K562 (cell line): ENCODE data around the gene RABL2A. TPM values are rescaled to one million over a fixed set of nuclear protein-coding genes. Genes with fewer than 3 reads are reported as not detected.
"Not testable (repeated sequence)": the region's sequence is repeated elsewhere in the genome, so short reads cannot be mapped to it uniquely, and the experiment has no call there.

Experiments used
- ATAC-seq: fragments of 200-7000 bp; cut with Tn5 transposase; 3 replicates; pipeline ENCODE4 v1.9.1; 2020; ENCODE audit warnings: moderate library complexity
- BruUV-seq: library from RNA; stranded (reverse); fragments of 400-500 nt; replicated peaks from 2 replicates; lab custom pipeline; 2021; lab: Mats Ljungman, UMichigan
- CTCF ChIA-PET: fragments of 300-600 bp; formaldehyde crosslinking; extraction: SDS; loops from one replicate; lab custom pipeline; 2021; ENCODE audit warnings: low intra/inter-chr PET ratio; lab: Yijun Ruan, JAX
- POLR2A ChIA-PET: fragments of 300-600, 350-650 bp; sonication (Branson Sonifier 250); formaldehyde crosslinking; extraction: SDS; loops from one replicate; lab custom pipeline; 2021; ENCODE audit warnings: antibody characterized with exemption, inconsistent platforms; lab: Yijun Ruan, JAX
- DNase-seq, 4 experiments: peaks; one replicate each; pipeline versions ENCODE4 v3.0.0 to v3.0.0-alpha.2; 2011 to 2018; ENCODE audit warnings: low spot score in 3 of 4, mixed read lengths in 3 of 4; ENCODE audit errors: extremely low read depth in 1 of 4
- FAIRE-seq: peaks from 2 replicates; lab custom pipeline; 2011; peaks lifted over from hg19 to GRCh38; lab: Jason Lieb, UNC
- H2AFZ ChIP-seq: 2 replicates; pipeline ENCODE4 v1.6.0; 2011; ENCODE audit warnings: low read depth, low read length, control low read depth, inconsistent platforms
- H3K27ac ChIP-seq: fragments of 200-600 bp; 3 replicates; pipeline ENCODE4 v1.8.0; 2011; ENCODE audit warnings: low read depth, mild to moderate bottlenecking, control low read depth, inconsistent platforms, low read length, moderate library complexity, mixed read lengths; ENCODE audit errors: extremely low read depth
- H3K27me3 ChIP-seq, 2 experiments: fragments of 300-600 bp in 1 of 2; 2 replicates in 1 of 2; 3 replicates in 1 of 2; pipeline versions ENCODE4 v1.6.0 to v1.8.0; 2011; ENCODE audit warnings: inconsistent platforms in 2 of 2, low read length in 2 of 2, mild to moderate bottlenecking in 1 of 2, mixed read lengths in 1 of 2, moderate library complexity in 1 of 2; ENCODE audit not compliant: control insufficient read depth in 2 of 2, insufficient read depth in 2 of 2
- H3K36me3 ChIP-seq: fragments of 300-600 bp; 3 replicates; pipeline ENCODE4 v1.8.0; 2011; ENCODE audit warnings: mild to moderate bottlenecking, low read length, inconsistent platforms; ENCODE audit not compliant: control insufficient read depth, insufficient read depth
- H3K4me1 ChIP-seq, 2 experiments: fragments of 200-600 bp in 1 of 2; replicated peaks in 1 of 2; 2 replicates in 1 of 2; 3 replicates in 1 of 2; pipeline versions ENCODE4 v1.5.1 to v1.8.0; 2011; ENCODE audit warnings: inconsistent platforms in 2 of 2, low read length in 2 of 2, mild to moderate bottlenecking in 1 of 2, mixed read lengths in 1 of 2, moderate library complexity in 1 of 2; ENCODE audit not compliant: control insufficient read depth in 2 of 2, insufficient read depth in 2 of 2
- H3K4me2 ChIP-seq: 2 replicates; pipeline ENCODE4 v1.6.1; 2011; ENCODE audit warnings: low read length, control low read depth, inconsistent platforms, mixed read lengths; ENCODE audit not compliant: insufficient read depth
- H3K4me3 ChIP-seq: fragments of 200-600 bp; sonication (generic), shearing (Covaris generic); 2 replicates; pipeline ENCODE4 v1.5.1; 2016; ENCODE audit warnings: control low read depth, inconsistent platforms
- H3K79me2 ChIP-seq: fragments of 200-600 bp; 3 replicates; pipeline ENCODE4 v1.8.0; 2011; ENCODE audit warnings: low read length, inconsistent platforms; ENCODE audit not compliant: control insufficient read depth, insufficient read depth
- H3K9ac ChIP-seq, 2 experiments: 2 replicates each; pipeline versions ENCODE4 v1.6.0 to v1.6.1; 2011; ENCODE audit warnings: low read depth in 2 of 2, low read length in 2 of 2, control low read depth in 1 of 2, inconsistent platforms in 1 of 2, mild to moderate bottlenecking in 1 of 2, mixed read lengths in 1 of 2; ENCODE audit not compliant: insufficient read depth in 1 of 2
- H3K9me1 ChIP-seq: one replicate; pipeline ENCODE4 v1.6.0; 2011; ENCODE audit warnings: inconsistent platforms, mild to moderate bottlenecking, low read length, moderate library complexity; ENCODE audit not compliant: control insufficient read depth, insufficient read depth
- H3K9me3 ChIP-seq: replicated peaks from 2 replicates; pipeline ENCODE4 v1.5.1; 2011; ENCODE audit warnings: low read depth, low read length, inconsistent platforms; ENCODE audit not compliant: control insufficient read depth, insufficient read depth
- H4K20me1 ChIP-seq: replicated peaks from 2 replicates; pipeline ENCODE4 v1.6.1; 2011; ENCODE audit warnings: low read length, inconsistent platforms, mixed read lengths; ENCODE audit not compliant: control insufficient read depth, insufficient read depth
- ATF1 ChIP-seq, 2 experiments: fragments of 450-650 bp in 1 of 2; IDR thresholded peaks; 2 replicates each; pipeline ENCODE4 v1.6.1; 2016; ENCODE audit warnings: missing compliant biosample characterization in 1 of 2, missing genetic modification characterization in 1 of 2
- CXXC5 ChIP-seq: fragments of 250-450 bp; sonication (Bioruptor Pico); IDR thresholded peaks from 2 replicates; pipeline ENCODE4 v1.8.0; 2022; ENCODE audit warnings: inconsistent platforms, mild to moderate bottlenecking, moderate library complexity
- EP400 ChIP-seq: fragments of 450-650 bp; IDR thresholded peaks from 2 replicates; pipeline ENCODE4 v1.6.1; 2017; ENCODE audit warnings: antibody characterized with exemption, mild to moderate bottlenecking, moderate library complexity
- FOSL1 ChIP-seq: fragments of 200-800 bp; sonication (Bioruptor generic); conservative IDR thresholded peaks from 2 replicates; pipeline ENCODE4 v1.6.1; 2016; ENCODE audit warnings: missing genetic modification characterization, missing compliant biosample characterization
- FOXA3 ChIP-seq, 2 experiments: fragments of 450-650 bp in 1 of 2; sonication (generic) in 1 of 2; formaldehyde crosslinking; IDR thresholded peaks in 1 of 2; conservative IDR thresholded peaks in 1 of 2; 2 replicates each; pipeline versions ENCODE4 v1.4.0 to v1.8.0; 2020 to 2022; ENCODE audit warnings: mild to moderate bottlenecking in 2 of 2, missing genetic modification reagents in 1 of 2
- HDAC1 ChIP-seq, 2 experiments: fragments of 450-650 bp; IDR thresholded peaks; 2 replicates each; pipeline ENCODE4 v1.6.1; 2016 to 2017; ENCODE audit warnings: inconsistent platforms in 1 of 2, mild to moderate bottlenecking in 1 of 2, moderate library complexity in 1 of 2
- HNRNPLL ChIP-seq: fragments of 200-400 bp; formaldehyde crosslinking; IDR thresholded peaks from 2 replicates; pipeline ENCODE4 v1.6.1; 2017; ENCODE audit warnings: low read length, low read depth, mild to moderate bottlenecking; ENCODE audit not compliant: poor library complexity, severe bottlenecking
- L3MBTL2 ChIP-seq: fragments of 450-650 bp; IDR thresholded peaks from 2 replicates; pipeline ENCODE4 v1.6.1; 2016; ENCODE audit warnings: mild to moderate bottlenecking, moderate library complexity
- MAZ ChIP-seq, 2 experiments: fragments of 450-650 bp in 1 of 2; sonication (generic) in 1 of 2; formaldehyde crosslinking; IDR thresholded peaks in 1 of 2; conservative IDR thresholded peaks in 1 of 2; 2 replicates each; pipeline versions ENCODE4 v1.4.0 to v1.5.0; 2020; ENCODE audit warnings: mild to moderate bottlenecking in 1 of 2, missing genetic modification reagents in 1 of 2
- MNT ChIP-seq, 2 experiments: fragments of 450-650 bp; conservative IDR thresholded peaks; 2 replicates each; pipeline ENCODE4 v1.6.1; 2017; ENCODE audit warnings: mild to moderate bottlenecking in 2 of 2, moderate library complexity in 2 of 2
- NRF1 ChIP-seq, 2 experiments: fragments of 450-650 bp; IDR thresholded peaks in 1 of 2; conservative IDR thresholded peaks in 1 of 2; 2 replicates each; pipeline ENCODE4 v1.6.1; 2014; ENCODE audit warnings: mild to moderate bottlenecking in 2 of 2
- SUPT5H ChIP-seq: fragments of 450-650 bp; IDR thresholded peaks from 2 replicates; pipeline ENCODE4 v1.6.1; 2016
- TAF9B ChIP-seq: fragments of 450-650 bp; IDR thresholded peaks from 2 replicates; pipeline ENCODE4 v1.6.1; 2018; ENCODE audit warnings: mild to moderate bottlenecking; ENCODE audit not compliant: partially characterized antibody
- WGBS: fragments of 100-300 bp; shearing (Covaris generic); methylation state at CpG from one replicate; pipeline ENCODE4 v1.1.6; 2016; ENCODE audit warnings: low coverage, mixed read lengths; ENCODE audit not compliant: insufficient coverage; ENCODE audit errors: missing lambda C conversion rate; 5-methylcytosine and 5-hydroxymethylcytosine counted together
- in situ Hi-C: fragments of 300-500 bp; cut with MboI; formaldehyde crosslinking; loops from 4 replicates; pipeline ENCODE4 v1.15.0; 2018; ENCODE audit warnings: inconsistent platforms, mixed read lengths
- intact Hi-C: fragments of 100-400 bp; cut with micrococcal nuclease; formaldehyde crosslinking; loops from 2 replicates; pipeline ENCODE4 v1.14.2; 2022
- polyA plus RNA-seq, 8 experiments: library from polyadenylated mRNA; depleted of rRNA in 4 of 8; stranded (reverse) in 5 of 8; unstranded in 3 of 8; fragments of >200 nt; fragmentation: Nextera tagmentation in 2 of 8; fragmentation: Illumina TruSeq in 1 of 8; extraction: Ambion mirVana in 2 of 8; extraction: Trizol in 1 of 8; gene quantifications; 2 replicates each; pipeline versions ENCODE4 v1.2.1 to v1.2.3, GENCODE V29; 2011 to 2014; ENCODE audit warnings: inconsistent platforms in 1 of 8, missing spikeins in 1 of 8
- total RNA-seq, 7 experiments: library from RNA; depleted of rRNA in 6 of 7; stranded (reverse); fragments of >200 nt in 6 of 7; fragmentation: Illumina TruSeq in 2 of 7; extraction: Trizol in 2 of 7; gene quantifications; 2 replicates each; pipeline versions ENCODE4 v1.2.1 to v1.2.3, GENCODE V29; 2011 to 2021; ENCODE audit warnings: low replicate concordance in 1 of 7

The RABL2A gene
- total and polyA plus RNA-seq, 9 of the 15 experiments (the other 6 are each of a cell fraction or from before 2014, with no cell fraction given) = 0.27 to 5.8 (median 3.2) TPM

GRCh38 chr2:113652599-113652998 is 25.5 kb downstream of the RABL2A start:
- H3K27me3 ChIP-seq, in situ Hi-C loops, H3K4me2 ChIP-seq, ATAC-seq, H2AFZ ChIP-seq, H3K4me3 ChIP-seq, H3K27ac ChIP-seq, H3K9me1 ChIP-seq, H3K4me1 ChIP-seq, H3K9me3 ChIP-seq, H3K36me3 ChIP-seq, H3K9ac ChIP-seq, BruUV-seq, H4K20me1 ChIP-seq, FAIRE-seq, H3K79me2 ChIP-seq, DNase-seq, POLR2A ChIA-PET, intact Hi-C loops, CTCF ChIA-PET: not testable (repeated sequence)
- no CpG with 5 or more reads among the region's 3 CpGs for WGBS
- peak; percentile 62; the same call in 1 of the 2 replicates for TF ChIP-seq FOSL1 (tag)

GRCh38 chr2:113656031-113656624 is 29.1 kb downstream of the RABL2A start:
- Histone ChIP-seq H3K9ac (peak overlapping the region in 1 of 2 experiments; percentile 43; a peak in 1 of 4 replicates), H3K4me3 (peak overlapping the region; percentile 39), H2AFZ (peak overlapping the region; percentile 79), H3K4me2 (peak overlapping the region; percentile 68)
- in situ Hi-C loops; POLR2A ChIA-PET; H3K4me1 ChIP-seq; H3K9me1 ChIP-seq; FAIRE-seq; H4K20me1 ChIP-seq; CTCF ChIA-PET; H3K9me3 ChIP-seq; H3K27ac ChIP-seq; BruUV-seq; intact Hi-C loops; H3K79me2 ChIP-seq; H3K27me3 ChIP-seq; H3K36me3 ChIP-seq; TF ChIP-seq ATF1 (CRISPR knock-in tag; IDR thresholded peaks at IDR 0.05): not testable (repeated sequence)
- ATAC-seq (peak; percentile 89), DNase-seq (peak in 1 of 4 experiments; percentile 52)
- WGBS = 5% methylated on average over 22 of the region's 27 CpGs
- TF ChIP-seq SUPT5H (0 out of 2 replicates have a peak, but pooled peaks have one; percentile 39), EP400 (peak; percentile 40), MAZ (CRISPR knock-in tag; conservative IDR thresholded peaks at IDR 0.05 in 1 of 2, IDR thresholded peaks at IDR 0.05 in 1 of 2) (0 out of 4 replicates have a peak, but pooled peaks of 1 of the 2 experiments have one; percentile 12), FOXA3 (CRISPR knock-in tag; conservative IDR thresholded peaks at IDR 0.05 in 1 of 2, IDR thresholded peaks at IDR 0.05 in 1 of 2) (peak in 1 of 2 experiments; percentile 80; a peak in 2 of 4 replicates), HDAC1 (IDR thresholded peaks at IDR 0.05) (0 out of 4 replicates have a peak, but pooled peaks of 1 of the 2 experiments have one; percentile 17), CXXC5 (CRISPR knock-in tag) (peak; percentile 45; the same call in 1 of the 2 replicates), TAF9B (peak; percentile 23), NRF1 (conservative IDR thresholded peaks at IDR 0.05 in 1 of 2, IDR thresholded peaks at IDR 0.05 in 1 of 2) (0 out of 4 replicates have a peak, but pooled peaks have one; percentile 27 to 43), ATF1 (tag; IDR thresholded peaks at IDR 0.05) (0 out of 2 replicates have a peak, but pooled peaks have one; percentile 26), HNRNPLL (peak; percentile 61), L3MBTL2 (0 out of 2 replicates have a peak, but pooled peaks have one; percentile 29), MNT (conservative IDR thresholded peaks at IDR 0.05) (peak in 1 of 2 experiments; percentile 58; a peak in 1 of 4 replicates)
